GM19452 (cell line): ENCODE data around the gene RAB9B.
A peak's percentile ranks its signal among the peaks of the same experiment; 100 is the strongest.
"Not testable (repeated sequence)": the region's sequence is repeated elsewhere in the genome, so short reads cannot be mapped to it uniquely, and the experiment has no call there.

Experiments
- ATAC-seq: cut with Tn5 transposase; IDR thresholded peaks from one replicate; pipeline ENCODE4 v1.9.1; 2021; ENCODE audit not compliant: unreplicated experiment

Gene RAB9B

DNA sequence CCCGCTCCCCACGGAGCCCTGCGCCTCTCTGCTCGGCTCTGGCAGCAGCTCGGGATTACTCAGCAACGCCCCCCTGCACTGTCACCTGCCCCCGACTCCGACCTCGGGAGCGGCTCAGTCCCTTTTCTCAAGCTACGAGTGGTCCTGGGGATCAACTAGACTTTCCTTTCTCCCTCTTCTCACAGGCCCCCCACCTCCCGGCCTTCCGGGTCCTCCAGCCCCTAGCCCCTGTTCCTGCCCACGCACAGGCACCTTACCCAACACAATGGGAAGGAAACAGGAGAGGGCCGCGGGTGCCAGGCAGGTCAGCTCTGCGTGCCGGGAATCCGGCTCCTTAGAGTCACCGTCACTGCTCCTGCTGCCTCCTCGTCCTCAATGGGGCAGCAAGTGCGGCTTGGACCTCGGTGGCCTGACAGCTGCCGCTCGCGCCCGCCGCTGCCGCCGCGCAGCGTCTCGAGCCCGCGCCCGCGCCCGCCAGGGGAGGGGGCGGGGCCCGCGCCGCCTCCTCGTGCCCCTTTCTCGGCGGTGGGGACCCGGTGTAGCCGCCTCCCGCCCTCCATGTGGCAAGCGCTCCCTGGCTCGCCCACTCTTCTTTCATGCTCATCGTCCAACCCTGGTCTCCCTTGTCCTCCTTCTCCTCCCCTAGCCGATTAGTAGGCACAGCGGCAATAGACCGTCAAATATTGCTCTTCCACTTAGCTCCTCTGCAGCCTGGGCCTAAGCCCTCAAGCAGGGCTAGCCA, at the start of gene RAB9B:
Gene RAB9B (minus strand): TSS at position 455 of the 742 bp plus-strand sequence. CDS start 6,473 bp downstream, outside the sequence.
- peak; percentile 90 for ATAC-seq

GRCh38 chrX:103879339-103879738, 47.3 kb upstream of the RAB9B start:
- no peak for ATAC-seq

DNA sequence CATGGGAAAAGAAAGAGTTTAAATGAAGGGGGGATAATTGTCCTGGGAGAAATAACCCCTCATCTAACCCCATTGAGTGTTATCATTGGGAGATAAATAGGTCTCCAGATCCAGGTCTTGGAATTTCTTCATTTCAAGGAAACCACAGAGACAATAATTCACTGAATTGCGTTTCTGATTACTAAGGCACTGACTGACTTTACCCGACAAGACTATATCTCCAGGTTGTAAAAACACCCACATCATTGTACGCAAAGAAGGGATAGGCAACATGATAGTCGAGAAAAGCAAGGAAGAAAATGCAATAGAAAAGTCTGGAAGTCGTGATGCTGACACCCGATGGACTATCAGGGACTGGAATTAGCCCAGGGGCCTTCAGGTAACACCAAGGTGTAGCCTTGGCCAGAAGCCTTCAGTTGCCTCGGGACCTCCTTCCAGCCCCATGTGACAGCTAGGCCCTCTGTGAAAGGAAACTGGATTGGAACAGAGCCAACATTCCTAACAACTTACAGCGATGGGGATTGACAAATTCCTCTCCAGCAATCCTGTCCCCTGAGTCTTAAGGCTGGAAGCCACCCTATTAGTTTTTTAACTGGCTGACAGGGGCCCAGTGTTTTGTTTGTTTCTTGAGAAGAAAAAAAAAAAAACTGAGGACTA, 46.5 kb upstream of the RAB9B start:
- no peak for ATAC-seq

GRCh38 chrX:103877571-103877970, 45.5 kb upstream of the RAB9B start:
- ATAC-seq: no peak

GRCh38 chrX:103864886-103865534, 33.0 kb upstream of the RAB9B start:
- ATAC-seq: no peak

- ATAC-seq: no peak
Measured at GRCh38 chrX:103864149-103864548, 32.1 kb upstream of the RAB9B start.

GRCh38 chrX:103861200-103861599, 29.1 kb upstream of the RAB9B start:
- no peak for ATAC-seq

DNA sequence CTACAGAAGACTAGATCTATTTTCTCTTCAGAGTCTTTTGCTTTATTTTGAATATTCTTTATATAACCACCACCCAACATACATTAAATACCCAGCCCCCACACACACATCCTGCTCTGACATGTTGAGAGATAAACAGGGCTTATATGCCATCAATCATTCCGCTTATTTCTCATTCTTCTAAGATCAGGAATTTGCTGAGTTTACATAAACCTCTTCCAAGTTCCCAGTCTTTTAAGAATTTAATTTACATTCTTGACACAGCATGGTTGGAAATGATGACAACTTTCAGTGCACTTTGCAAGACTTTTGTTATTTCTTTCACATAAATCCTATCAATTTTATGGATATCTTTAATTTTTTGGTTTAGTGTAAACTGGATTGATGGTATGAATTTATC, 17.5 kb upstream of the RAB9B start:
- ATAC-seq: no peak

DNA sequence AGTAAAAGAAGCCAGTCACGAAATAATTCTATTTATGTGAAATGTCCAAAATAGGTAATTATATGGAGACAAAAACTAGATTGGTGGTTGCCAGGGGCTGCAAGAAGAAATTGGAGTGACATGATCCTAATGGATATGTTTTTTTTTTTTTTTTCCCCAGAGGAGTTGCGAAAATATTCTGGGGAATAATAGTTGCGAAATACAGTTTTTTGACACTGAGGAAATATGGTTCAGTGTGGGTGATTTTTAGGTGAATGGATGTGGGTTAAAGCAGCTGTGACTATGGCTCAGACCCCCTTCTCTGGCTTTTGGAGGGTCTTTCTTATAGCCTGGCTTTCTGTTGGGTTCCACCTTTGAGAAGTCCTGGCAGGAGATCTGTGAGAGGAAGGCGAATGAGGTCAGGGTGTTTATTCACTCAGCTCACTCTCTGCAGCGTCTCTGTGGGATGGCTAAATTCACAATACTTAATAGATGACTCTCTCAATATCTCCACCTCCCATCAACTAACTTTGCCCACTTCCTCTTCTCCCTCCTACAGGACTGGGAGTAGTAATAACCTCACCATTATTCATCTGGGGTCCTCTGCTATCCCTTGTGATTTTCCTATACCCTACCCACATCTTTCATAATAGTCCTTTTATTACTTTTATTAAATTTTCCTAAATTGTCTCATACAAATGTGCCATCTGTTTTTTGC, 15.3 kb upstream of the RAB9B start:
- no peak for ATAC-seq

DNA sequence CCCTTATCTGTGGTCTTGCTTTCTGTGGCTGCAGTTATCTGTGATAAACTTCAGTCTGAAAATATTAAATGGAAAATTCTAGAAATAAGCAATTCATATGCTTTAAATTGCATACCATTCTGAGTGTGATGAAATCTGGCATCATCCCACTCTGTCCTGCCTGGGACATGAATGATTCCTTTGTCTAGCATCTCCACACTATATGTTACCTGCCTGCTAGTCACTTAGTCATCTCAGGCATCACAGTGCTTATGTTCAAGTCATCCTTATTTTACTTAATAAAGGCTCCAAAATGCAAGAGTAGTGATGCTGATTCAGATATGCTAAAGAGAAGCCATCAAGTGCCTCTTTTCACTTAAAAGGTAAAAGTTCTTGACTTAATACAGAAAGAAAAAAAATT, 14.3 kb upstream of the RAB9B start:
- no peak for ATAC-seq

- ATAC-seq: peak; percentile 94
Measured at GRCh38 chrX:103845165-103845653, 13.2 kb upstream of the RAB9B start.

DNA sequence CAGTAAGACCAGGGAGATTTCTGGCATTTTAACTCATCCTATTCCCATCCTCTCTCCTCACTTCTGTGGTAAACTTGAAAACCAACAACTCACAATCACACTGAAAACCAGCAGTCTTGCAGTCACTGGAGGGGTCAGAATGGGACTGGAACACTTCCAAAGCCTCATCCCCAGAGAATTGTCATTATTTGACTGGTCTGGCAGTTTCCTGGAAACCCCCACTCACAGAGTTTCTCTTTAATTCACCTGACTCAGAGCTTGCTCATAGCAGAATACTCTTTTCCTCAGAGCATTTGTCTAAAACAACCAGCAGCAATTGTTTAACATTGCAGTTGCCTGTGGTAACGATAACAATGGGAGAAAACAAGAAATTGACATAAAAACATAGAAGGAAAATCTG, 7.3 kb upstream of the RAB9B start:
- no peak for ATAC-seq

GRCh38 chrX:103831342-103831802, 685 bp downstream of the RAB9B start:
- peak; percentile 10 for ATAC-seq

DNA sequence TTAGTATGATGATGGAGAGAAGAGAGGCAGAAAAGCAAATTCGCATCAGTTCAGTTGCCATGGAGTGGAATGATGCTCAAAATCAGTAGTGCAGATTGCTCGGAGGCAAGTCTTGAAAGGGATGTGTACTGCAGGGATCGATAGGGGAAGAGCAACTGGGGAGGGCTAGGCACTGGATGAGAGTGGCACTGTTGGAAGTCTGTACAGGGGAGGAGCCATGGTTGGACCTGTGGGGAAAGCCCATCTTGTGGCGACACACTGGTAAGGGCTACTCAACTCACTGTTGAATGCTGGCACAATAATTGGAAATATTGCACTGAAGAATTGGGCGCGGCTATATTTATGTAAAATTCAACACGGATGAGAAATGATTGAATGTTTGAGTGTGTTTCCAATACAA, 1.2 kb downstream of the RAB9B start:
- no peak for ATAC-seq

DNA sequence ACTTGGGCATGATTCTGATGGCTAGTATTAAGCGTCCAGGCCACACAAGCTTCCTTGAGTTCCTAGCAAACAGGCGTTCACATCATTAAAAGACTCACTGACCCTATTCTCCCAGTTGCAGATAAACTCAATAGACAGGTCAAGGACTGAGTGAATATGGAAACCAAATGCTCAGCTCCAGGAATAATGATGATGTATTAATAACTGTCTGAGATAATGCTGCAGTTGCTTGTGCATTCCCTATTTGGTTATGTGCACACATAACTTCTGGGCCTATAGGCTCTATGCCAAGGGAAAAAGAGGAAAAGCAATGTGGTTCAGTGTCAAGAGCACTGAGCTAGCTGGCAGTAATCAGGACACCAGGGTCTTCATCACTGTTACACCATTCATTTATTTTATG, 3.5 kb downstream of the RAB9B start:
- ATAC-seq: no peak

DNA sequence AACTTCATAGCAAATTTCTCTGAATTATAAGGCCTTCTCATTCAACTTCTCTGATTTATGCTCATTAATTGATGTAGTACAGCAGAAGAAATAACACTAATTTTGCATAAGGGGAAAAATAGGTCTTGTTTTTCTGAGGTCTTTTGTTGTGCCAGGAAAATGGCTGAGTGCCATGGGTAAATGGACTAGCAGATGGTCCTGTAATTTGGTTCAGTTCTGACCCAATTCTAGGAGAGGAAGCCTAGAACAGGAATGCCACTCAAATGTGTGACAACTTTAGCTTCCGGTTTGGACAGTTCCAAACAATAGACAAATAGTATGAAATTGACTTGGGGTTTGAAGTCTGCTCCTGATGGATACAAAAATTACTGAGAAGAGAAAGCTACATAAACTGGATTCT, 6.2 kb downstream of the RAB9B start:
- no peak for ATAC-seq

- no peak for ATAC-seq
Measured at GRCh38 chrX:103823591-103823990, 8.5 kb downstream of the RAB9B start.

DNA sequence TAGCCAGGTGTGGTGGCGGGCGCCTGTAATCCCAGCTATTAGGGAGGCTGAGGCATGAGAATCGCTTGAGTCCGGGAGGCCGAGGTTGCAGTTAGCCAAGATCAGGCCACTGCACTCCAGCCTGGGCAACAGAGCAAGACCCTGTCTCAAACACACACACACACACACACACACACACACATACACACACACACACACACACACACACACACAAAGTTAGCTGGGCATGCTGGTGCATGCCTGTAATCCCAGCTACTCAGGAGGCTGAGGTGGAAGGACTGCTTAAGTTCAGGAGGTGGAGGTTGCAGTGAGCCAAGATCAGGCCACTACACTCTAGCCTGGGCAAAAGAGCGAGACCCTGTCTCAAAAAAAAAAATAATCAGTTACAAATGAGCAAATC, 11.3 kb downstream of the RAB9B start:
- ATAC-seq: not testable (repeated sequence)

- no peak for ATAC-seq
Measured at GRCh38 chrX:103818842-103819619, 13.0 kb downstream of the RAB9B start.

DNA sequence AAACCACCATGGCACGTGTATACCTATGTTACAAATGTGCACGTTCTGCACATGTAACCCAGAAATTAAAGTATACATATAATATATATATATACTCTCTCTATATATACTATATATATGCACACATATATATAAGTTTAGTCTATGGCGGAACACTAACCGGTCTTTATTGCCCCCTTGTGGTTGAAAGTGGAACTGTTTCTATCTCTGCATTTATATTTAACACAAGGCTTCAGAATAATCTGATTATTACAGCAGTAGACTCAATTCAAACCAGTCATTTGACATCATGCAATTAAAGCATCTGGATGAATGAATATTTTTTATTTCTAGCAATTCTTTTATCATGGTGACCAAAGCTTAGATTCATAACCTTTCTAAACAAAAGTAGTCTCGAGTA, 14.6 kb downstream of the RAB9B start:
- no peak for ATAC-seq
